ENCODE results near the gene IL12RB2. TPM values are rescaled to one million over a fixed set of nuclear protein-coding genes. Genes with fewer than 3 reads are reported as not detected.

The IL12RB2 gene
- polyA plus RNA-seq, 1 of the 3 experiments (the other 2 are of a cell fraction), result not detected

GRCh38 chr1:67439277-67440029 is 131.8 kb downstream of the IL12RB2 start:
- Histone ChIP-seq H3K9me2 (no peaks in the 10 kb centered on the region), H3K9me3 (no peaks in the 10 kb centered on the region), H3K4me2 (no peak overlapping the region), H3K4me3 (ENCODE audit: low read depth in 2 of 2, low read length in 1 of 2) (no peak overlapping the region), H3K36me3 (replicated peaks in 1 of 2; ENCODE audit: control insufficient read depth in 1 of 2, insufficient read depth in 2 of 2, low read length in 1 of 2) (no peaks in the 10 kb centered on the region), H3K79me2 (ENCODE audit: insufficient read depth) (no peaks in the 10 kb centered on the region), H3K27ac (ENCODE audit: low read depth in 2 of 2, low read length in 1 of 2) (no peak overlapping the region; a peak in 2 of 4 replicates), H3K27me3 (ENCODE audit: insufficient read depth) (no peaks in the 10 kb centered on the region), H4K20me1 (ENCODE audit: insufficient read depth) (no peaks in the 10 kb centered on the region), H3F3A (replicated peaks; ENCODE audit: insufficient read depth) (peaks cover 4% of the 10 kb centered on the region), H3K4me1 (ENCODE audit: control insufficient read depth in 1 of 2, insufficient read depth in 2 of 2, low read depth in 1 of 2, low read length in 1 of 2) (peaks cover 7 to 16% of the 10 kb centered on the region in 2 experiments), H3K9ac (no peak overlapping the region), H2AFZ (ENCODE audit: low read depth) (no peak overlapping the region)
- TF ChIP-seq RCOR1 (IDR thresholded peaks at IDR 0.05; ENCODE audit: low read length) (no peak), POLR2AphosphoS5 (IDR thresholded peaks at IDR 0.05; ENCODE audit: low read depth, low read length) (no peak), MEF2A (IDR thresholded peaks at IDR 0.05; ENCODE audit: borderline replicate concordance, low read depth) (no peak), EP300 (IDR thresholded peaks at IDR 0.05; ENCODE audit: borderline replicate concordance in 1 of 2, low read depth in 1 of 2, low read length in 1 of 2) (peak in 1 of 2 experiments; percentile 22; a peak in 1 of 4 replicates), TCF12 (IDR thresholded peaks at IDR 0.05) (peak; percentile 59), MAX (IDR thresholded peaks at IDR 0.05; ENCODE audit: low read depth) (0 out of 2 replicates have a peak, but pooled peaks have one; percentile 26), NRF1 (IDR thresholded peaks at IDR 0.05; ENCODE audit: low read depth, low read length) (no peak), RXRA (IDR thresholded peaks at IDR 0.05; ENCODE audit: borderline replicate concordance, low read depth) (no peak), GATA2 (CRISPR knock-in tag; IDR thresholded peaks at IDR 0.05) (no peak), ELF1 (IDR thresholded peaks at IDR 0.05) (no peak), SIN3A (IDR thresholded peaks at IDR 0.05; ENCODE audit: borderline replicate concordance, low read depth, low read length) (no peak), PBX3 (IDR thresholded peaks at IDR 0.05) (peak; percentile 10; the same call in 1 of the 2 replicates), FOXJ3 (CRISPR knock-in tag; IDR thresholded peaks at IDR 0.05) (no peak), JUND (IDR thresholded peaks at IDR 0.05) (no peak), YY1 (IDR thresholded peaks at IDR 0.05; ENCODE audit: low read depth) (no peak), EZH2phosphoT487 (IDR thresholded peaks at IDR 0.05; ENCODE audit: borderline replicate concordance, low read depth) (no peak), TEAD4 (IDR thresholded peaks at IDR 0.05; ENCODE audit: borderline replicate concordance, insufficient read depth) (0 out of 2 replicates have a peak, but pooled peaks have one; percentile 19), FOSL2 (IDR thresholded peaks at IDR 0.05; ENCODE audit: borderline replicate concordance, low read depth) (no peak), NFIC (IDR thresholded peaks at IDR 0.05; ENCODE audit: borderline replicate concordance) (no peak), CHD2 (IDR thresholded peaks at IDR 0.05; ENCODE audit: low read length, partially characterized antibody) (no peak)
- CTCF ChIA-PET, result interaction anchor here (1.4 to 1.7 kb wide), 2 partner anchors 10 to 61 kb away, joined by 4 read pairs; no protein-coding TSS in a partner anchor
- POLR2A ChIA-PET, result no interaction called here
- 77% methylated on average over 6 of the region's 6 CpGs for WGBS (ENCODE audit: low lambda C conversion rate)
- no peak for DNase-seq

Measured in SK-N-SH (cell line).